HepG2 (cell line): ENCODE measurements around the gene ZNF451. TPM values are rescaled to one million over a fixed set of nuclear protein-coding genes. Genes with fewer than 3 reads are reported as not detected.
"Not testable (repeated sequence)": the region's sequence is repeated elsewhere in the genome, so short reads cannot be mapped to it uniquely, and the experiment has no call there.

ENCODE experiments used
- ARID4A ChIP-seq: sonication (generic); formaldehyde crosslinking; IDR thresholded peaks from 2 replicates; pipeline ENCODE4 v1.5.0; 2020; ENCODE audit warnings: mild to moderate bottlenecking, missing genetic modification reagents, borderline replicate concordance
- CREM ChIP-seq, 2 experiments: sonication (generic) in 1 of 2; formaldehyde crosslinking in 1 of 2; IDR thresholded peaks; 2 replicates each; pipeline versions ENCODE4 v1.4.0 to v1.6.1; 2016 to 2020; ENCODE audit warnings: antibody characterized with exemption in 1 of 2, mild to moderate bottlenecking in 1 of 2, missing genetic modification reagents in 1 of 2
- DMAP1 ChIP-seq: IDR thresholded peaks from 2 replicates; pipeline ENCODE4 v1.6.1; 2016
- E2F1 ChIP-seq: sonication (generic); formaldehyde crosslinking; IDR thresholded peaks from 2 replicates; pipeline ENCODE4 v1.5.0; 2020; ENCODE audit warnings: missing genetic modification reagents
- ESRRA ChIP-seq: sonication (generic); formaldehyde crosslinking; IDR thresholded peaks from 2 replicates; pipeline ENCODE4 v1.5.1; 2020; ENCODE audit warnings: mild to moderate bottlenecking, low read depth, missing genetic modification reagents
- IRX3 ChIP-seq: sonication (generic); formaldehyde crosslinking; IDR thresholded peaks from 2 replicates; pipeline ENCODE4 v1.8.1; 2023; ENCODE audit warnings: mild to moderate bottlenecking, low read depth, missing genetic modification reagents, borderline replicate concordance
- MED8 ChIP-seq: sonication (generic); formaldehyde crosslinking; IDR thresholded peaks from 2 replicates; pipeline ENCODE4 v1.8.1; 2023; ENCODE audit warnings: mild to moderate bottlenecking, missing genetic modification reagents; ENCODE audit not compliant: insufficient replicate concordance
- NCOA2 ChIP-seq: sonication (generic); formaldehyde crosslinking; IDR thresholded peaks from 2 replicates; pipeline ENCODE4 v1.8.0; 2022; ENCODE audit warnings: inconsistent platforms
- NR2C2 ChIP-seq: sonication (generic); formaldehyde crosslinking; IDR thresholded peaks from 2 replicates; pipeline ENCODE4 v1.4.0; 2020; ENCODE audit warnings: missing genetic modification reagents, mild to moderate bottlenecking, moderate library complexity, borderline replicate concordance
- PRMT3 ChIP-seq: sonication (generic); formaldehyde crosslinking; IDR thresholded peaks from 2 replicates; pipeline ENCODE4 v1.8.1; 2022; ENCODE audit warnings: low read depth, mild to moderate bottlenecking, moderate library complexity, missing genetic modification reagents, borderline replicate concordance
- RAD21 ChIP-seq: fragments of 450-650 bp; formaldehyde crosslinking; IDR thresholded peaks from 2 replicates; pipeline ENCODE4 v1.5.0; 2020; ENCODE audit warnings: mild to moderate bottlenecking
- ZNF619 ChIP-seq: sonication (generic); formaldehyde crosslinking; IDR thresholded peaks from 2 replicates; pipeline ENCODE4 v1.4.0; 2020; ENCODE audit warnings: mild to moderate bottlenecking, missing genetic modification reagents
- ZNF724P ChIP-seq: sonication (generic); formaldehyde crosslinking; IDR thresholded peaks from 2 replicates; pipeline ENCODE4 v1.8.0; 2022; ENCODE audit warnings: missing genetic modification reagents, borderline replicate concordance
- ZNF780A ChIP-seq: sonication (generic); formaldehyde crosslinking; IDR thresholded peaks from 2 replicates; pipeline ENCODE4 v1.8.0; 2022; ENCODE audit warnings: mild to moderate bottlenecking, missing genetic modification reagents, moderate library complexity
- polyA plus RNA-seq, 8 experiments: library from polyadenylated mRNA; depleted of rRNA in 3 of 8; stranded (reverse) in 7 of 8; unstranded in 1 of 8; fragments of >200 nt; fragmentation: Illumina TruSeq in 4 of 8; extraction: Trizol in 4 of 8; gene quantifications; 2 replicates each; pipeline versions ENCODE4 v1.2.1 to v1.2.3, GENCODE V29; 2011 to 2016; ENCODE audit warnings: low read depth in 4 of 8, missing spikeins in 1 of 8, mixed read lengths in 1 of 8; ENCODE audit not compliant: insufficient read depth in 1 of 8
- total RNA-seq, 5 experiments: library from RNA; depleted of rRNA; stranded (reverse); fragments of >200 nt; fragmentation: Illumina TruSeq; extraction: Trizol; gene quantifications; 2 replicates each; pipeline ENCODE4 v1.2.3, GENCODE V29; 2016; ENCODE audit warnings: low read depth in 1 of 5
- TF ChIP-seq, protein P1 (sequence below): sonication (generic); formaldehyde crosslinking; IDR thresholded peaks from 2 replicates; pipeline ENCODE4 v1.8.0; 2022; ENCODE audit warnings: low read depth, missing genetic modification reagents
- TF ChIP-seq, protein P2 (sequence below): IDR thresholded peaks from 2 replicates; pipeline ENCODE4 v1.6.1; 2016; ENCODE audit warnings: missing biosample characterization, missing genetic modification reagents, low read depth
- TF ChIP-seq, protein P3 (sequence below): sonication (generic); formaldehyde crosslinking; IDR thresholded peaks from 2 replicates; pipeline ENCODE4 v1.4.0; 2020; ENCODE audit warnings: missing genetic modification reagents, borderline replicate concordance

ZNF451 gene
- total and polyA plus RNA-seq, 2 of the 13 experiments (the other 11 are each of a cell fraction or from before 2014, with no cell fraction given): 32.1 to 65.7 TPM

GRCh38 chr6:57046332-57047256 is 43.4 kb upstream of the ZNF451 start, which contains the start of gene KIAA1586 (continued):
- TF ChIP-seq RAD21 (CRISPR knock-in tag): peak; percentile 38; the same call in 1 of the 2 replicates
- peak; percentile 96 for TF ChIP-seq E2F1
- peak; percentile 78; the same call in 1 of the 2 replicates for TF ChIP-seq PRMT3 (CRISPR knock-in tag)
- 0 out of 2 replicates have a peak, but pooled peaks have one; percentile 68 for TF ChIP-seq ZNF780A
- peak; percentile 85; the same call in 1 of the 2 replicates for TF ChIP-seq ARID4A (CRISPR knock-in tag)
- TF ChIP-seq IRX3 (CRISPR knock-in tag): 0 out of 2 replicates have a peak, but pooled peaks have one; percentile 49
- TF ChIP-seq, protein P1, sequence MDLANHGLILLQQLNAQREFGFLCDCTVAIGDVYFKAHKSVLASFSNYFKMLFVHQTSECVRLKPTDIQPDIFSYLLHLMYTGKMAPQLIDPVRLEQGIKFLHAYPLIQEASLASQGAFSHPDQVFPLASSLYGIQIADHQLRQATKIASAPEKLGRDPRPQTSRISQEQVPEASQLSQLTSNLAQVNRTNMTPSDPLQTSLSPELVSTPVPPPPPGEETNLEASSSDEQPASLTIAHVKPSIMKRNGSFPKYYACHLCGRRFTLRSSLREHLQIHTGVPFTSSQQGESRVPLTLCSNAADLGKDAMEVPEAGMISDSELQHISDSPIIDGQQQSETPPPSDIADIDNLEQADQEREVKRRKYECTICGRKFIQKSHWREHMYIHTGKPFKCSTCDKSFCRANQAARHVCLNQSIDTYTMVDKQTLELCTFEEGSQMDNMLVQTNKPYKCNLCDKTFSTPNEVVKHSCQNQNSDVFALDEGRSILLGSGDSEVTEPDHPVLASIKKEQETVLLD: peak; percentile 75
- TF ChIP-seq DMAP1 (CRISPR knock-in tag): peak; percentile 86
- TF ChIP-seq, protein P2, sequence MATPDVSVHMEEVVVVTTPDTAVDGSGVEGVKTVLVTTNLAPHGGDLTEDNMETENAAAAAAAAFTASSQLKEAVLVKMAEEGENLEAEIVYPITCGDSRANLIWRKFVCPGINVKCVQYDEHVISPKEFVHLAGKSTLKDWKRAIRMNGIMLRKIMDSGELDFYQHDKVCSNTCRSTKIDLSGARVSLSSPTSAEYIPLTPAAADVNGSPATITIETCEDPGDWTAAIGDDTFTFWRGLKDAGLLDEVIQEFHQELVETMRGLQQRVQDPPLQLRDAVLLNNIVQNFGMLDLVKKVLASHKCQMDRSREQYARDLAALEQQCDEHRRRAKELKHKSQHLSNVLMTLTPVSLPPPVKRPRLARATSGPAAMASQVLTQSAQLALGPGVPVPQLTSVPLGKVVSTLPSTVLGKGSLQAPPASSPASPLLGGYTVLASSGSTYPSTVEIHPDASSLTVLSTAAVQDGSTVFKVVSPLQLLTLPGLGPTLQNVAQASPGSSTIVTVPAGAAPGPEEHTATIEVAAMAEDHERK (CRISPR knock-in tag): peak; percentile 45; the same call in 1 of the 2 replicates
- peak; percentile 70 for TF ChIP-seq NR2C2 (CRISPR knock-in tag)
- TF ChIP-seq ESRRA (CRISPR knock-in tag): peak; percentile 47; the same call in 1 of the 2 replicates
- peak; percentile 76 for TF ChIP-seq CREM (IDR thresholded peaks at IDR 0.05)
- not testable (repeated sequence) for TF ChIP-seq CREM (CRISPR knock-in tag; IDR thresholded peaks at IDR 0.05)
- peak; percentile 48; the same call in 1 of the 2 replicates for TF ChIP-seq NCOA2 (CRISPR knock-in tag)
- TF ChIP-seq ZNF619 (CRISPR knock-in tag): 0 out of 2 replicates have a peak, but pooled peaks have one; percentile 54
- TF ChIP-seq ZNF724P (CRISPR knock-in tag): peak; percentile 91
- TF ChIP-seq, protein P3, sequence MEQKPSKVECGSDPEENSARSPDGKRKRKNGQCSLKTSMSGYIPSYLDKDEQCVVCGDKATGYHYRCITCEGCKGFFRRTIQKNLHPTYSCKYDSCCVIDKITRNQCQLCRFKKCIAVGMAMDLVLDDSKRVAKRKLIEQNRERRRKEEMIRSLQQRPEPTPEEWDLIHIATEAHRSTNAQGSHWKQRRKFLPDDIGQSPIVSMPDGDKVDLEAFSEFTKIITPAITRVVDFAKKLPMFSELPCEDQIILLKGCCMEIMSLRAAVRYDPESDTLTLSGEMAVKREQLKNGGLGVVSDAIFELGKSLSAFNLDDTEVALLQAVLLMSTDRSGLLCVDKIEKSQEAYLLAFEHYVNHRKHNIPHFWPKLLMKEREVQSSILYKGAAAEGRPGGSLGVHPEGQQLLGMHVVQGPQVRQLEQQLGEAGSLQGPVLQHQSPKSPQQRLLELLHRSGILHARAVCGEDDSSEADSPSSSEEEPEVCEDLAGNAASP: peak; percentile 64
- peak; percentile 28 for TF ChIP-seq MED8 (CRISPR knock-in tag)
